ENCODE data around the gene COG2. TPM values are rescaled to one million over a fixed set of nuclear protein-coding genes. Genes with fewer than 3 reads are reported as not detected.

COG2 gene
- total RNA-seq, 1 donor from 2014 or later, result 26.7 TPM

- no peaks in the 10 kb centered on the region for H3K27me3 ChIP-seq
- peaks cover 73% of the 10 kb centered on the region for H3K36me3 ChIP-seq
- no peak for ATAC-seq
- no peak overlapping the region for H3K4me3 ChIP-seq
- no peak overlapping the region for H3K27ac ChIP-seq
- DNase-seq, result no peak
- H3K4me1 ChIP-seq, result no peaks in the 10 kb centered on the region
- no peak for TF ChIP-seq CTCF (IDR thresholded peaks at IDR 0.05)
- H3K9me3 ChIP-seq, result no peaks in the 10 kb centered on the region
- intact Hi-C loops (cut with DNase I), result no loop called here
Observed at GRCh38 chr1:230661976-230662375, 19.7 kb downstream of the COG2 start.

- ATAC-seq, result no peak
- no peak for DNase-seq
- intact Hi-C loops (cut with DNase I), result no loop called here
- H3K27me3 ChIP-seq, result no peaks in the 10 kb centered on the region
- no peaks in the 10 kb centered on the region for H3K4me1 ChIP-seq
- no peak for TF ChIP-seq CTCF (IDR thresholded peaks at IDR 0.05)
- no peak overlapping the region for H3K4me3 ChIP-seq
- no peak overlapping the region for H3K27ac ChIP-seq
- H3K36me3 ChIP-seq, result peaks cover 93% of the 10 kb centered on the region
- H3K9me3 ChIP-seq, result no peaks in the 10 kb centered on the region
Observed at GRCh38 chr1:230668227-230668626, 25.9 kb downstream of the COG2 start.

- intact Hi-C loops (cut with DNase I), result no loop called here
- no peaks in the 10 kb centered on the region for H3K27me3 ChIP-seq
- DNase-seq, result no peak
- H3K9me3 ChIP-seq, result no peaks in the 10 kb centered on the region
- H3K4me1 ChIP-seq, result no peaks in the 10 kb centered on the region
- ATAC-seq, result peak; percentile 74
- H3K27ac ChIP-seq, result no peak overlapping the region
- H3K4me3 ChIP-seq, result no peak overlapping the region
- peaks cover 95% of the 10 kb centered on the region for H3K36me3 ChIP-seq
- TF ChIP-seq CTCF (IDR thresholded peaks at IDR 0.05), result no peak
Observed at GRCh38 chr1:230669543-230669942, 27.3 kb downstream of the COG2 start.

- H3K4me1 ChIP-seq, result no peaks in the 10 kb centered on the region
- no peak overlapping the region for H3K27ac ChIP-seq
- H3K27me3 ChIP-seq, result no peaks in the 10 kb centered on the region
- H3K4me3 ChIP-seq, result no peak overlapping the region
- DNase-seq (no peak), ATAC-seq (no peak)
- no peak for TF ChIP-seq CTCF (IDR thresholded peaks at IDR 0.05)
- H3K9me3 ChIP-seq, result no peaks in the 10 kb centered on the region
- peaks cover 82% of the 10 kb centered on the region for H3K36me3 ChIP-seq
- intact Hi-C loops (cut with DNase I), result no loop called here
Observed at GRCh38 chr1:230674581-230674980, 32.3 kb downstream of the COG2 start.

- no peaks in the 10 kb centered on the region for H3K27me3 ChIP-seq
- no peak for DNase-seq
- no peak for ATAC-seq
- peaks cover 82% of the 10 kb centered on the region for H3K36me3 ChIP-seq
- H3K4me3 ChIP-seq, result no peak overlapping the region
- peaks cover 9% of the 10 kb centered on the region for H3K4me1 ChIP-seq
- intact Hi-C loops (cut with DNase I), result no loop called here
- H3K9me3 ChIP-seq, result no peaks in the 10 kb centered on the region
- H3K27ac ChIP-seq, result no peak overlapping the region
- no peak for TF ChIP-seq CTCF (IDR thresholded peaks at IDR 0.05)
Observed at GRCh38 chr1:230677200-230677599, 34.9 kb downstream of the COG2 start.

GRCh38 chr1:230679192-230679591 lies 36.9 kb downstream of the COG2 start:
- DNase-seq, result no peak
- no peaks in the 10 kb centered on the region for H3K27me3 ChIP-seq
- no peak for TF ChIP-seq CTCF (IDR thresholded peaks at IDR 0.05)
- no peaks in the 10 kb centered on the region for H3K9me3 ChIP-seq
- H3K4me1 ChIP-seq, result peaks cover 9% of the 10 kb centered on the region
- H3K4me3 ChIP-seq, result no peak overlapping the region
- intact Hi-C loops (cut with DNase I), result no loop called here
- no peak for ATAC-seq
- no peak overlapping the region for H3K27ac ChIP-seq
- H3K36me3 ChIP-seq, result peaks cover 82% of the 10 kb centered on the region

Data from upper lobe of right lung (tissue), 1 donor.